Parathyroid adenoma (tissue), 2 donors: ENCODE results near the gene ZNF792.
"Not testable (repeated sequence)": the region's sequence is repeated elsewhere in the genome, so short reads cannot be mapped to it uniquely, and the experiment has no call there.

Experiments
- H2AFZ ChIP-seq: fragments of 300-600 bp; sonication (generic); one replicate; pipeline ENCODE4 v1.7.0; 2017; ENCODE audit warnings: antibody characterized with exemption, mild to moderate bottlenecking
- H3K27ac ChIP-seq: fragments of 300-600 bp; sonication (generic); one replicate; pipeline ENCODE4 v1.7.0; 2017
- H3K27me3 ChIP-seq: fragments of 300-600 bp; sonication (generic); one replicate; pipeline ENCODE4 v1.7.0; 2017; ENCODE audit warnings: low read length; ENCODE audit not compliant: control insufficient read depth, insufficient read depth
- H3K36me3 ChIP-seq: fragments of 300-600 bp; sonication (generic); one replicate; pipeline ENCODE4 v1.7.0; 2017; ENCODE audit warnings: low read length; ENCODE audit not compliant: control insufficient read depth, insufficient read depth
- H3K4me1 ChIP-seq: fragments of 300-600 bp; sonication (generic); one replicate; pipeline ENCODE4 v1.7.0; 2017; ENCODE audit warnings: control low read depth
- H3K4me2 ChIP-seq: fragments of 300-600 bp; sonication (generic); one replicate; pipeline ENCODE4 v1.7.0; 2017; ENCODE audit warnings: low read length
- H3K4me3 ChIP-seq: fragments of 300-600 bp; sonication (generic); one replicate; pipeline ENCODE4 v1.7.0; 2017; ENCODE audit warnings: low read depth, low read length
- H3K79me2 ChIP-seq: fragments of 300-600 bp; sonication (generic); one replicate; pipeline ENCODE4 v1.7.0; 2017; ENCODE audit warnings: control low read depth
- H3K9ac ChIP-seq: fragments of 300-600 bp; sonication (generic); one replicate; pipeline ENCODE4 v1.7.0; 2017; ENCODE audit warnings: mild to moderate bottlenecking
- H3K9me3 ChIP-seq: fragments of 300-600 bp; sonication (generic); one replicate; pipeline ENCODE4 v1.7.0; 2017; ENCODE audit warnings: low read length; ENCODE audit not compliant: control insufficient read depth
- CTCF ChIP-seq: fragments of 300-600 bp; sonication (generic); IDR thresholded peaks from one replicate; pipeline ENCODE4 v1.7.0; 2017; ENCODE audit warnings: antibody characterized with exemption, mild to moderate bottlenecking
- donor health status: primary hyperparathyroidism.

The ZNF792 gene

GRCh38 chr19:35009424-35010415, 45.7 kb upstream of the ZNF792 start:
- no peak overlapping the region for H3K9ac ChIP-seq
- no peaks in the 10 kb centered on the region for H3K9me3 ChIP-seq
- H3K36me3 ChIP-seq: no peaks in the 10 kb centered on the region
- no peak overlapping the region for H3K4me2 ChIP-seq
- H3K27ac ChIP-seq: no peak overlapping the region
- H3K27me3 ChIP-seq: no peaks in the 10 kb centered on the region
- H3K4me3 ChIP-seq: no peak overlapping the region
- H3K4me1 ChIP-seq: no peaks in the 10 kb centered on the region
- H2AFZ ChIP-seq: no peak overlapping the region
- H3K79me2 ChIP-seq: peaks cover 5% of the 10 kb centered on the region
- no peak for TF ChIP-seq CTCF

GRCh38 chr19:35008891-35009341, 44.9 kb upstream of the ZNF792 start:
- no peak overlapping the region for H2AFZ ChIP-seq
- H3K4me3 ChIP-seq: no peak overlapping the region
- peaks cover 11% of the 10 kb centered on the region for H3K79me2 ChIP-seq
- no peak overlapping the region for H3K4me2 ChIP-seq
- H3K9me3 ChIP-seq: no peaks in the 10 kb centered on the region
- H3K27ac ChIP-seq: peak overlapping the region; percentile 76
- no peak overlapping the region for H3K9ac ChIP-seq
- no peaks in the 10 kb centered on the region for H3K36me3 ChIP-seq
- no peaks in the 10 kb centered on the region for H3K4me1 ChIP-seq
- H3K27me3 ChIP-seq: no peaks in the 10 kb centered on the region
- TF ChIP-seq CTCF: no peak

DNA sequence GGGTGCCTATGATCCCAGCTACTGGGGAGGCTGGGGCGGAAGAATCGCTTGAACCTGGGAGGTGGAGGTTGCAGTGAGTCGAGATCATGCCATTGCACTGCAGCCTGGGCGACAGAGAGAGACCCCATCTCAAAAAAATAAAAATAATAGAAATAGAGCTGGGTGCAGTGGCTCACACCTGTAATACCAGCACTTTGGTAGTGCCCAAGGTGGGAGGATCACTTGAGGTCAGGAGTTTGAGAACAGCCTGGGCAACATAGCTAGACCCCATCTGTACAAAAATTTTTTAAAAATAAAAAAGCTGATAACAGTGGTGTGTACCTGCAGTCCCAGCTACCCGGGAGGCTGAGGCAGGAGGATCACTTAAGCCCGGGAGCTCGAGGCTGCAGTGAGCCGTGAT, 43.4 kb upstream of the ZNF792 start:
- H3K9me3 ChIP-seq, H2AFZ ChIP-seq, H3K9ac ChIP-seq, H3K4me3 ChIP-seq, H3K4me1 ChIP-seq, H3K27me3 ChIP-seq, H3K36me3 ChIP-seq, H3K79me2 ChIP-seq, H3K27ac ChIP-seq, H3K4me2 ChIP-seq: not testable (repeated sequence)

DNA sequence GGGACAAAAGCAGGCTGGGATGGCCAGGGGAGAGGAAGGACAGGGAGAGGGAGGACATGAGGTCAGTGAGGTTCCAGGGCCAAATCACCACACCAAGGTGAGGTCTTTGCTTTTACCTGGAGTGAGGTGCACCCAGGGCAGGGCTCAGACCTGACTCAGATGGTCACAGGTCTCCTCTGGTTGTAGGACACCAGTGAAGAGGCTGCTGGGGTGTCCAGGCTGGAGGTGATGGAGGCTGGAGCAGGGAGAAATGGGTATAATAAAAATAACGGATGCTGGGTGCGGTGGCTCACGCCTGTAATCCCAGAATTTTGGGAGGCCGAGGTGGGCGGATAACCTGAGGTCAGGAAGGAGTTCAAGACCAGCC, 43.0 kb upstream of the ZNF792 start:
- Histone ChIP-seq H3K79me2 (peaks cover 8% of the 10 kb centered on the region), H3K27me3 (no peaks in the 10 kb centered on the region), H3K36me3 (no peaks in the 10 kb centered on the region), H3K27ac (peak overlapping the region; percentile 19), H3K9ac (no peak overlapping the region), H3K4me1 (no peaks in the 10 kb centered on the region), H2AFZ (no peak overlapping the region), H3K4me2 (no peak overlapping the region), H3K9me3 (no peaks in the 10 kb centered on the region), H3K4me3 (no peak overlapping the region)
- TF ChIP-seq CTCF: no peak

GRCh38 chr19:35006342-35006998, 42.4 kb upstream of the ZNF792 start:
- Histone ChIP-seq H2AFZ (no peak overlapping the region), H3K9me3 (no peaks in the 10 kb centered on the region), H3K27ac (peak overlapping the region; percentile 19), H3K9ac (no peak overlapping the region), H3K4me1 (no peaks in the 10 kb centered on the region), H3K27me3 (no peaks in the 10 kb centered on the region), H3K4me2 (no peak overlapping the region), H3K4me3 (no peak overlapping the region), H3K79me2 (peaks cover 8% of the 10 kb centered on the region), H3K36me3 (no peaks in the 10 kb centered on the region)
- TF ChIP-seq CTCF: no peak

DNA sequence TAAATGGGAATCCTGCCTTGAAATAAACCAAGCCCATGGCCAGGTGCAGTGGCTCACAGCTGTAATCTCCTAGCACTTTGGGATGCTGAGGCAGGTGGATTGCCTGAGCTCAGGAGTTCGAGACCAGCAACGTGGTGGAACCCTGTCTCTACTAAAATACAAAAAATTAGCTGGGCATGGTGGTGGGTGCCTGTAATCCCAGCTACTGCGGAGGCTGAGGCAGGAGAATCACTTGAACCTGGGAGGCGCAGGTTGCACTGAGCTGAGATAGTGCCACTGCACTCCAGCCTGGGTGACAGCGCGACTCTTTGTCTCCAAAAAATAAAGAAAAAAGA, 41.9 kb upstream of the ZNF792 start:
- not testable (repeated sequence) for H3K27me3 ChIP-seq, H3K4me2 ChIP-seq, H3K27ac ChIP-seq, H3K9ac ChIP-seq, H2AFZ ChIP-seq, H3K4me3 ChIP-seq, H3K9me3 ChIP-seq, H3K36me3 ChIP-seq, H3K4me1 ChIP-seq, H3K79me2 ChIP-seq
